CD4-positive, alpha-beta memory T cell (primary cell): ENCODE results near the gene EDC4. TPM values are rescaled to one million over a fixed set of nuclear protein-coding genes. Genes with fewer than 3 reads are reported as not detected.
A peak's percentile ranks its signal among the peaks of the same experiment; 100 is the strongest.

Experiments used
- CTCF ChIA-PET: fragments of 350-600 bp; sonication (Branson Sonifier 250); formaldehyde crosslinking; loops from one replicate; lab custom pipeline; 2021; ENCODE audit warnings: inconsistent platforms; ENCODE audit not compliant: partially characterized antibody; lab: Charles Lee
- POLR2A ChIA-PET: fragments of 350-600 bp; sonication (Branson Sonifier 250); formaldehyde crosslinking; loops from one replicate; lab custom pipeline; 2021; ENCODE audit not compliant: partially characterized antibody; lab: Charles Lee
- DNase-seq, 5 donors: peaks; one replicate each; pipeline versions ENCODE4 v3.0.0 to v3.0.0-alpha.2; 2020 to 2022; ENCODE audit warnings: mixed read lengths in 1 of 5
- H3K27ac ChIP-seq: one replicate; pipeline ENCODE4 v1.7.0; 2013; ENCODE audit warnings: low read depth, low read length
- H3K27me3 ChIP-seq: 2 replicates; pipeline ENCODE4 v1.7.0; 2013; ENCODE audit warnings: mild to moderate bottlenecking, low read length, moderate library complexity; ENCODE audit not compliant: insufficient read depth
- H3K36me3 ChIP-seq: 2 replicates; pipeline ENCODE4 v1.7.0; 2013; ENCODE audit warnings: mild to moderate bottlenecking, low read length, moderate library complexity; ENCODE audit not compliant: insufficient read depth
- H3K4me1 ChIP-seq: 2 replicates; pipeline ENCODE4 v1.7.0; 2013; ENCODE audit warnings: mild to moderate bottlenecking, low read length, moderate library complexity; ENCODE audit not compliant: insufficient read depth
- H3K4me3 ChIP-seq, 2 donors: one replicate each; pipeline ENCODE4 v1.7.0; 2013; ENCODE audit warnings: low read length in 2 of 2, mild to moderate bottlenecking in 1 of 2
- H3K9me3 ChIP-seq, 2 donors: one replicate each; pipeline ENCODE4 v1.7.0; 2013; ENCODE audit warnings: low read length in 2 of 2, control low read depth in 1 of 2; ENCODE audit not compliant: control insufficient read depth in 1 of 2
- H3K27ac Mint-ChIP-seq, 7 donors: one replicate each; pipeline ENCODE4 v1.8.0; 2020 to 2021; ENCODE audit warnings: mixed read lengths in 7 of 7, mild to moderate bottlenecking in 6 of 7, inconsistent platforms in 3 of 7, moderate library complexity in 3 of 7
- H3K27me3 Mint-ChIP-seq, 2 donors: one replicate each; pipeline ENCODE4 v1.8.0; 2020 to 2021; ENCODE audit warnings: mixed read lengths in 2 of 2
- H3K36me3 Mint-ChIP-seq, 2 donors: one replicate each; pipeline ENCODE4 v1.8.0; 2020 to 2021; ENCODE audit warnings: mixed read lengths in 2 of 2, inconsistent platforms in 1 of 2, mild to moderate bottlenecking in 1 of 2
- H3K4me1 Mint-ChIP-seq, 4 donors: one replicate each; pipeline ENCODE4 v1.8.0; 2020 to 2021; ENCODE audit warnings: mixed read lengths in 4 of 4, mild to moderate bottlenecking in 1 of 4
- H3K4me3 Mint-ChIP-seq, 8 donors: one replicate each; pipeline ENCODE4 v1.8.0; 2020 to 2021; ENCODE audit warnings: mixed read lengths in 8 of 8, mild to moderate bottlenecking in 7 of 8, moderate library complexity in 6 of 8, inconsistent platforms in 3 of 8
- H3K9me3 Mint-ChIP-seq, 8 donors: one replicate each; pipeline ENCODE4 v1.8.0; 2020 to 2021; ENCODE audit warnings: mixed read lengths in 8 of 8, mild to moderate bottlenecking in 5 of 8, inconsistent platforms in 3 of 8, moderate library complexity in 1 of 8
- intact Hi-C: fragments of 100-400 bp; cut with micrococcal nuclease; formaldehyde crosslinking; loops from one replicate; pipeline ENCODE4 v1.15.1; 2023
- polyA plus RNA-seq, 2 donors: library from polyadenylated mRNA; unstranded; fragments of 300-500 nt; fragmentation: Illumina TruSeq; gene quantifications; one replicate each; pipeline ENCODE4 v1.2.3, GENCODE V29; 2021
- total RNA-seq, 2 experiments: library from RNA; stranded (reverse); gene quantifications; one replicate each; pipeline ENCODE4 v1.2.3, GENCODE V29; 2021

EDC4 gene
- total and polyA plus RNA-seq, 4 experiments from 2014 or later, result 18.5 to 144 (median 89.4) TPM

- Histone ChIP-seq H3K27ac (no peak overlapping the region), H3K36me3 (peaks cover 12% of the 10 kb centered on the region), H3K4me3 (no peak overlapping the region), H3K9me3 (no peaks in the 10 kb centered on the region), H3K4me1 (peaks cover 8% of the 10 kb centered on the region), H3K27me3 (no peaks in the 10 kb centered on the region)
- ChIA-PET CTCF (interaction anchor here (1.2 to 8.8 kb wide), 4 partner anchors 12 to 408 kb away, joined by 3 to 61 read pairs (median 3); partner anchors contain the start of gene NRN1L), POLR2A (interaction anchor here (1.1 kb wide), 1 partner anchor 13 kb away, joined by 6 read pairs; no protein-coding TSS in a partner anchor)
- Mint-ChIP-seq H3K4me1 (peaks cover 4 to 24% (median 10%) of the 10 kb centered on the region in 4 donors), H3K27ac (peak overlapping the region in 6 of 7 donors; percentile 2 to 76 (median 54)), H3K9me3 (no peaks in the 10 kb centered on the region), H3K4me3 (no peak overlapping the region), H3K36me3 (peaks cover 0 to 35% of the 10 kb centered on the region in 2 donors), H3K27me3 (no peaks in the 10 kb centered on the region)
- intact Hi-C loops, result no loop called here
- DNase-seq, result no peak
These were observed 49.4 kb downstream of the EDC4 start for GRCh38 chr16:67922221-67922620.

GRCh38 chr16:67922740-67923139, 49.9 kb downstream of the EDC4 start:
- intact Hi-C loops, result no loop called here
- peaks cover under 1 to 18% (median 6%) of the 10 kb centered on the region in 4 donors for H3K4me1 Mint-ChIP-seq
- Histone ChIP-seq H3K4me1 (peaks cover 4% of the 10 kb centered on the region), H3K36me3 (peaks cover 16% of the 10 kb centered on the region), H3K4me3 (no peak overlapping the region), H3K27me3 (no peaks in the 10 kb centered on the region), H3K9me3 (no peaks in the 10 kb centered on the region), H3K27ac (no peak overlapping the region)
- no peaks in the 10 kb centered on the region for H3K27me3 Mint-ChIP-seq
- H3K9me3 Mint-ChIP-seq, result no peaks in the 10 kb centered on the region
- ChIA-PET POLR2A (interaction anchor here (1.1 kb wide), 1 partner anchor 13 kb away, joined by 6 read pairs; no protein-coding TSS in a partner anchor), CTCF (interaction anchor here (1.2 to 8.8 kb wide), 3 partner anchors 11 to 106 kb away, joined by 3 to 61 read pairs (median 3); partner anchors contain the start of gene NRN1L)
- peak overlapping the region in 4 of 7 donors; percentile 13 to 76 (median 43) for H3K27ac Mint-ChIP-seq
- H3K4me3 Mint-ChIP-seq, result peak overlapping the region in 1 of 8 donors; percentile 13
- no peak for DNase-seq
- peaks cover 0 to 32% of the 10 kb centered on the region in 2 donors for H3K36me3 Mint-ChIP-seq

GRCh38 chr16:67923414-67924116, 50.7 kb downstream of the EDC4 start:
- Mint-ChIP-seq H3K9me3 (no peaks in the 10 kb centered on the region), H3K27ac (peak overlapping the region in 4 of 7 donors; percentile 27 to 70 (median 35)), H3K36me3 (peaks cover 0 to 32% of the 10 kb centered on the region in 2 donors), H3K4me1 (peaks cover 2 to 20% (median 7%) of the 10 kb centered on the region in 4 donors), H3K27me3 (no peaks in the 10 kb centered on the region), H3K4me3 (peak overlapping the region in 1 of 8 donors; percentile 17)
- H3K4me3 ChIP-seq, result no peak overlapping the region
- H3K27ac ChIP-seq, result no peak overlapping the region
- H3K27me3 ChIP-seq, result no peaks in the 10 kb centered on the region
- CTCF ChIA-PET, result interaction anchor here (1.2 to 8.8 kb wide), 3 partner anchors 10 to 45 kb away, joined by 3 to 61 read pairs (median 4); partner anchors contain the start of gene NRN1L
- H3K4me1 ChIP-seq, result peaks cover 6% of the 10 kb centered on the region
- no peaks in the 10 kb centered on the region for H3K9me3 ChIP-seq
- intact Hi-C loops, result no loop called here
- peaks cover 23% of the 10 kb centered on the region for H3K36me3 ChIP-seq
- DNase-seq, result no peak
- POLR2A ChIA-PET, result interaction anchor here (1.1 to 1.6 kb wide), 2 partner anchors 12 kb away, joined by 4 to 6 read pairs; no protein-coding TSS in a partner anchor

- H3K36me3 ChIP-seq, result peaks cover 25% of the 10 kb centered on the region
- no peak overlapping the region for H3K27ac ChIP-seq
- Mint-ChIP-seq H3K4me1 (peaks cover 3 to 21% (median 6%) of the 10 kb centered on the region in 4 donors), H3K9me3 (no peaks in the 10 kb centered on the region), H3K4me3 (no peak overlapping the region), H3K27me3 (no peaks in the 10 kb centered on the region), H3K27ac (peak overlapping the region in 5 of 7 donors; percentile 14 to 70 (median 29)), H3K36me3 (peaks cover 0 to 30% of the 10 kb centered on the region in 2 donors)
- no peak overlapping the region for H3K4me3 ChIP-seq
- intact Hi-C loops, result no loop called here
- ChIA-PET CTCF (interaction anchor here (0.6 to 8.8 kb wide), 6 partner anchors 8 to 403 kb away, joined by 3 to 61 read pairs (median 5); partner anchors contain the start of gene NRN1L), POLR2A (interaction anchor here (0.6 to 1.6 kb wide), 2 partner anchors 11 to 403 kb away, joined by 3 to 4 read pairs; no protein-coding TSS in a partner anchor)
- no peak for DNase-seq
- H3K9me3 ChIP-seq, result no peaks in the 10 kb centered on the region
- no peaks in the 10 kb centered on the region for H3K27me3 ChIP-seq
- peaks cover 7% of the 10 kb centered on the region for H3K4me1 ChIP-seq
These were observed 51.5 kb downstream of the EDC4 start for GRCh38 chr16:67924140-67924906.

GRCh38 chr16:67926181-67926750, 53.4 kb downstream of the EDC4 start:
- H3K9me3 ChIP-seq, result no peaks in the 10 kb centered on the region
- H3K4me1 ChIP-seq, result peaks cover 7% of the 10 kb centered on the region
- DNase-seq, result no peak
- no peaks in the 10 kb centered on the region for H3K9me3 Mint-ChIP-seq
- peak overlapping the region in 3 of 7 donors; percentile 37 to 70 (median 42) for H3K27ac Mint-ChIP-seq
- POLR2A ChIA-PET, result interaction anchor here (2.0 kb wide), 1 partner anchor 9 kb away, joined by 9 read pairs; no protein-coding TSS in a partner anchor
- no peaks in the 10 kb centered on the region for H3K27me3 ChIP-seq
- H3K36me3 ChIP-seq, result peaks cover 34% of the 10 kb centered on the region
- H3K4me3 ChIP-seq, result no peak overlapping the region
- H3K27ac ChIP-seq, result no peak overlapping the region
- H3K4me1 Mint-ChIP-seq, result peaks cover 3 to 21% (median 6%) of the 10 kb centered on the region in 4 donors
- intact Hi-C loops, result no loop called here
- CTCF ChIA-PET, result interaction anchor here (0.6 to 8.8 kb wide), 10 partner anchors 9 to 411 kb away, joined by 3 to 61 read pairs (median 4); partner anchors contain the start of genes C16orf86, ENKD1 and NRN1L
- H3K36me3 Mint-ChIP-seq, result peaks cover 0 to 36% of the 10 kb centered on the region in 2 donors
- H3K27me3 Mint-ChIP-seq, result no peaks in the 10 kb centered on the region
- no peak overlapping the region for H3K4me3 Mint-ChIP-seq

- Histone ChIP-seq H3K27me3 (no peaks in the 10 kb centered on the region), H3K4me1 (peaks cover 7% of the 10 kb centered on the region), H3K4me3 (no peak overlapping the region), H3K27ac (no peak overlapping the region), H3K9me3 (no peaks in the 10 kb centered on the region), H3K36me3 (peaks cover 44% of the 10 kb centered on the region)
- intact Hi-C loops, result no loop called here
- Mint-ChIP-seq H3K27ac (peak overlapping the region in 1 of 7 donors; percentile 24), H3K4me1 (peaks cover 3 to 15% (median 6%) of the 10 kb centered on the region in 4 donors), H3K9me3 (no peaks in the 10 kb centered on the region), H3K27me3 (no peaks in the 10 kb centered on the region), H3K36me3 (peaks cover 0 to 34% of the 10 kb centered on the region in 2 donors), H3K4me3 (no peak overlapping the region)
- ChIA-PET POLR2A (interaction anchor here (1.6 to 2.0 kb wide), 3 partner anchors 8 to 34 kb away, joined by 5 to 10 read pairs (median 9); partner anchors contain the start of genes PSKH1 and PSMB10), CTCF (interaction anchor here (1.0 to 8.8 kb wide), 7 partner anchors 8 to 406 kb away, joined by 3 to 61 read pairs (median 7); partner anchors contain the start of gene NRN1L)
- no peak for DNase-seq
These were observed 54.5 kb downstream of the EDC4 start for GRCh38 chr16:67927131-67927941.
